GM19397 (cell line): ENCODE results near the gene KCNG2.
"Not testable (repeated sequence)": the region's sequence is repeated elsewhere in the genome, so short reads cannot be mapped to it uniquely, and the experiment has no call there.

Experiments
- ATAC-seq: cut with Tn5 transposase; IDR thresholded peaks from one replicate; pipeline ENCODE4 v1.9.1; 2021; ENCODE audit warnings: mild to moderate bottlenecking, moderate library complexity; ENCODE audit not compliant: unreplicated experiment

KCNG2 gene, protein sequence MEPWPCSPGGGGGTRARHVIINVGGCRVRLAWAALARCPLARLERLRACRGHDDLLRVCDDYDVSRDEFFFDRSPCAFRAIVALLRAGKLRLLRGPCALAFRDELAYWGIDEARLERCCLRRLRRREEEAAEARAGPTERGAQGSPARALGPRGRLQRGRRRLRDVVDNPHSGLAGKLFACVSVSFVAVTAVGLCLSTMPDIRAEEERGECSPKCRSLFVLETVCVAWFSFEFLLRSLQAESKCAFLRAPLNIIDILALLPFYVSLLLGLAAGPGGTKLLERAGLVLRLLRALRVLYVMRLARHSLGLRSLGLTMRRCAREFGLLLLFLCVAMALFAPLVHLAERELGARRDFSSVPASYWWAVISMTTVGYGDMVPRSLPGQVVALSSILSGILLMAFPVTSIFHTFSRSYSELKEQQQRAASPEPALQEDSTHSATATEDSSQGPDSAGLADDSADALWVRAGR

DNA sequence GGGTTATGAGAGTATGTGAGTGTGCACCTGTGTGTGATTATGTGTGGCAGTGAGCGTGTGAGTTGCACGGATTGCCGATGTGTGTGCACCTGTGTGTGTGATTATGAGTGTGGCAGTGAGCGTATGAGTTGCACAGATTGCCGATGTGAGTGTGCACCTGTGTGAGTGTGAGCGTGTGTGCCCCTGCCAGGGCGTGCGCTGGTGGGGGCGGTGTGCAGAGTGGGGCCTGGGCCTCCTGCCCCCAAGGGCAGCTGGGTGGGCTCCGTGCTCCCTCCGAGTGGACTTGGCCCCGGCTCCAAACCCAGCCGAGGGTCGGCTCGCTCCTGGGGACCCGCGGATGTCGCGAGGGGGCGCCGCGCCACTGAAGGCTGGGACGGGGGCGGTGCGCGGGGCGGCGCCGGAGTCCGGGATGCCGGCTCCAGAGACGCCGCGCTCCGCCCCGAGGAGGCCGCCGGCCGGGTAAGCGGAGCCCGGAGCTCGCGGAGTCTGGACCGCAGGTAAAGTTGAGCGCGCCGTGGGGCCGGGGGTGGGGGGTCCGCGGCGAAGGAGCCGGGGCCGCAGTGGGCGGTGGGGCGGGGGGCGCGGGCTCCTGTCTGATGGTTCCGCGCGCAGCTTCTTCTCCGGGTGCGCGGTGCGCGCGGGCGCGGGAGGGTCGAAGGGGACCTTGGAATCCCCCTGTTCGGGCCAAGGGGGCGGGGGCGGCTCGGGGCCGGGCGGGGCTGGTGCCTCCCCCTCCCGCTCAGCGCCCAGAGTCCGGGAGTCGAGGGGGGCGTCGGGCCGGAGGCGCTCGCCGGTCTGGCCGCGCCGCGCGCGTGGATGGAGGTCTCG, at the start of gene KCNG2:
KCNG2 (plus strand) TSS at position 421 of the 828 bp plus-strand sequence. CDS start 65,730 bp downstream, outside the sequence.
- ATAC-seq, result no peak

DNA sequence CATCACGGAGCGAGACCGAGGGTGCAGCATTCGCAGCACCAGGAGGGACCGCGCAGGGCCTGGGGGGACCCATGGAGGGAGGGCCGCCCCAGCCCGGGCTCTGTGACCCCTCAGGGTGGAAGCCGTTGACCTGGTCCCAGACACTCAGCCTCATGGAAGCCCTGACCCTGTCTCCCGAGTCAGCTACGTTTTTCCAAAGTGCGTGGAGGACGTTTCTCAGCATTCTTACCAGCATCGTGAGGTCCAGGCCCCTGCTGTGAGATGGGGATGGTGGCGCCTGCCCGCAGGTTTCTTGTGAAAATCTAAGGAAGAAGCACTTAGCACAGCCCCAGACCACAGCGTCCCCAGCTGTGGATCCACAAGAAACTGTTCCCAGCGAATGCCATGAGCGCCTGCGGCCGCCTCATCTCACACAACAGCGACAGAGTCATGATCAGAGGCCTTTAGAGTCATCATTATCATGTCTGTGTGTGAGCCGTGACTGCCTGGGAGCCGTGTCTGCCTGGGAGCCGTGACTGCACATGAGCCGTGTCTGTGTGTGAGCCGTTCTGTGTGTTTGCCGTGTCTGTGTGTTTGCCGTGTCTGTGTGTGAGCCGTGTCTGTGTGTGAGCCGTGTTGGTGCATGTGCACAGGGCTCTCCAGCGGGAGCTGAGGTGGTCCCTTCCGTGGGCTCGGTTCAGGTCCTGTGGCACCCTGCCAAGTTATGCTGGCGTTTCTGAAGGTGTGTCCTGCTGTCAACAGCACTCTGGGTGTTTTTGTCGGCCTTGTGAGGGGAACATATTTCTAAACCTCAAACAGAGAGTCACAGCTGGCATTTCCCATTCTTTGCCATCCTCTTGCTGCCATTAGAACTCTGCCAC, 49.2 kb upstream of the KCNG2 start:
- no peak for ATAC-seq

DNA sequence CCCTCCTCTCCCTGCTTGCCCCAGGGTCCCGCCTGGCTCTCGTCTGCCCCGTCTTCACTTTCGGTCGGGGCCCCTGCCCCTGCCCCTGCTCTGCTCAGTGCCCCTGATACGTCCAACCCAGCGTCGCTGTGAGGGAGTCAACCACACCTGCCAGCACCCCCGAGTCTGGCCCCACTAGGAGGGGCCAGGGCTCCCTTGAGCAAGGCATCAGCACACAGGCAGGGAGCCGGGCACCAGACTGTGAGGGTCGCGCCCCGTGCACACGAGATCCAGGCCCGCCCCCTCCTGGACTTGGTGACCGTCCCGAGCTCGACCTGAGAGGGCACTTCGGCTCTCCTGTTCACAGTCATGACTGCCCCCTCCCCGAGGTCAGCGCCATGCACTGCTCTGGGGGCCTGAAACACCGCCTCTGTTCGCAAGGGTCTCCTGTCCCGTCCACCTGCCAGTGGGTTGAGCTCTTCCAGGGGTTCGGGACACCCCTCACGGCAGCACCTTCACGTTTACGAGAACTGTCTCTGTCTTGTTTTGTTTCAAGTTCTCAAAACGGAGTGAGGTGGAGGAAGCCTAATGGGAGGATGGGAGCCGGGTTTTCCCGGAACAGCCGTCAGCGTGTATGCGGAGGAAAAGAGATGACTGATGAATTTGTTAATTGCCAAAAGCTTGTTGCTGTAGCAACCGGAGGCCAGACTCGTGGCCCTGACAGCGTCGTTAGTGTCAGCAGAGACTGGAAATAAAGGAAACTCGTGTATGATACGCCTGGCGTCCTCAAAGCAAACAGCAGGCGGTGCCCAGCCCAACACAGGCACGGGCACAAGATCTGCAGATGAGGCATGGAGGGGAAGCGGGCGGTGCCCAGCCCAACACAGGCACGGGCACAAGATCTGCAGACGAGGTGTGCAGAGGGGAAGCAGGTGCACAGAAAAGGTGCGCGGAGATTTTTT, 48.2 kb upstream of the KCNG2 start:
- no peak for ATAC-seq

DNA sequence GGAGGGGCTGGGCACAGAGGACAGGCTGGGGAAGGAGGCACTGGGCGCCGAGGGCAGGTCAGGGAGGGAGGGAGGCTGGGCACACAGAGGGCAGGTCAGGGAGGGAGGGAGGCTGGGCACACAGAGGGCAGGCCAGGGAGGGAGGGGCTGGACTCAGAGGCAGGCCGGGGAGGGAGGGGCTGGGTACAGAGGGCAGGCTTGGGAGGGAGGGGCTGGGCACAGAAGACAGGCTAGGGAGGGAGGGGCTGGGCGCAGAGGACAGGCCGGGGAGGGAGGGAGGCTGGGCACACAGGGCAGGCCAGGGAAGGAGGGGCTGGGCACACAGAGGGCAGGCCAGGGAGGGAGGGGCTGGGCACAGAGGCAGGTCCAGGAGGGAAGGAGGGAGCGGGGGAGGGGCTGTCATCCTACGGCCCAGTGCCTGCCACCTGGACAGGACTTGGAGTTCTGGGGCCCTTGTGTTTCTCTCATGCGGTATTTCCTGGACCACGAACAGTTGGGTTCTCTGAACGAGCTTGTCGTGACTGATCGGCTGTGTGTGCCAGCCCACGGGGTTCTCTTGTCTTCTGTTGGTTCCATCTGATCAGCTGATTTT, 46.7 kb upstream of the KCNG2 start:
- ATAC-seq, result no peak

DNA sequence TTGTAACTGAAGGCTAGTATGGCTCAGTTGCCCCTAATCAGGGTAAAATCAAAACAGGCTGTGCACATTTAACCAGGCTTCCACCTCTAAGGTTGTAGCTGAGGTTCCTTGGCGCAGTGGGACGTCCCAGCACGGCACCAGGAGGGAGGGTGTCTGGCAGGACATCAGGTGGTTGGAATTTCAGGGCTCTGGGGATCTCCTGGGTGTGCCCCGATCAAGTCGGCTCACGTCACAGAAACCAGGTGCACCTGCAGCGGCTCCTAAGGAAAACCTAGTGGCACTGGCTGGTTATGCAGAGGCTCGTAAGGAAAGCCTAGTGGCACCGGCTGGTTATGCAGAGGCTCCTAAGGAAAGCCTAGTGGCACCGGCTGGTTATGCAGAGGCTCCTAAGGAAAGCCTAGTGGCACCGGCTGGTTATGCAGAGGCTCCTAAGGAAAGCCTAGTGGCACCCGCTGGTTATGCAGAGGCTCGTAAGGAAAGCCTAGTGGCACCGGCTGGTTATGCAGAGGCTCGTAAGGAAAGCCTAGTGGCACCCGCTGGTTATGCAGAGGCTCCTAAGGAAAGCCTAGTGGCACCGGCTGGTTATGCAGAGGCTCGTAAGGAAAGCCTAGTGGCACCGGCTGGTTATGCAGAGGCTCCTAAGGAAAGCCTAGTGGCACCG, 45.7 kb upstream of the KCNG2 start:
- not testable (repeated sequence) for ATAC-seq

DNA sequence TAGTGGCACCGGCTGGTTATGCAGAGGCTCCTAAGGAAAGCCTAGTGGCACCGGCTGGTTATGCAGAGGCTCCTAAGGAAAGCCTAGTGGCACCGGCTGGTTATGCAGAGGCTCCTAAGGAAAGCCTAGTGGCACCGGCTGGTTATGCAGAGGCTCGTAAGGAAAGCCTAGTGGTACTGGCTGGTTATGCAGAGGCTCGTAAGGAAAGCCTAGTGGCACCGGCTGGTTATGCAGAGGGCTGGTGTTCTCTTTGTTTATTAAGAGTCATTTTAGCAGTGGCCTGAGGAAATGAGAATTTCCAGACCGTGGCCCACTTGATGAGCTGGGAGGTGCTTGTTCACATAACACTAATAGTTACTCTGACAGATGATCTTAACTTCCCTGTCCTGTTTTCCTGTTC, 44.8 kb upstream of the KCNG2 start:
- ATAC-seq, result not testable (repeated sequence)

DNA sequence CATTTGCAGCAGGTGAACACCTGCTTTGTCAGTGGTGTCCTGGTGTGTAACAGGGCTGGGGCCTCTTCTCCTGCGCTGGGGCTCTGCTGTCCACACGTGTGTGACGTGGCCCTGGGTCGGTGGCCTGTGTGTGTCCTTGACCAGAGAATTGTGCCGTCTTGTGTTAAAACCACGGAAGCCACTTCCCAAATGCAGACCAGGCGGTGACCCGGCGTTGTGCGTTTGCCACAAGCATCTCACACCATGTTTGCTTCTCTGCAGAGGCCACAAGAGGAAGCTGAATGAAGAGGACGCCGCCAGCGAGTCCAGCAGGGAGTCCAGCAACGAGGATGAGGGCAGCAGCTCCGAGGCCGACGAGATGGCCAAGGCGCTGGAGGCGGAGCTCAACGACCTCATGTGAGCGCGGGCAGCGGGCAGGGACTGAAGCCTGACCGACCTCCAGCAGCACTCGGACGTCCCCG, 44.3 kb upstream of the KCNG2 start:
- no peak for ATAC-seq

DNA sequence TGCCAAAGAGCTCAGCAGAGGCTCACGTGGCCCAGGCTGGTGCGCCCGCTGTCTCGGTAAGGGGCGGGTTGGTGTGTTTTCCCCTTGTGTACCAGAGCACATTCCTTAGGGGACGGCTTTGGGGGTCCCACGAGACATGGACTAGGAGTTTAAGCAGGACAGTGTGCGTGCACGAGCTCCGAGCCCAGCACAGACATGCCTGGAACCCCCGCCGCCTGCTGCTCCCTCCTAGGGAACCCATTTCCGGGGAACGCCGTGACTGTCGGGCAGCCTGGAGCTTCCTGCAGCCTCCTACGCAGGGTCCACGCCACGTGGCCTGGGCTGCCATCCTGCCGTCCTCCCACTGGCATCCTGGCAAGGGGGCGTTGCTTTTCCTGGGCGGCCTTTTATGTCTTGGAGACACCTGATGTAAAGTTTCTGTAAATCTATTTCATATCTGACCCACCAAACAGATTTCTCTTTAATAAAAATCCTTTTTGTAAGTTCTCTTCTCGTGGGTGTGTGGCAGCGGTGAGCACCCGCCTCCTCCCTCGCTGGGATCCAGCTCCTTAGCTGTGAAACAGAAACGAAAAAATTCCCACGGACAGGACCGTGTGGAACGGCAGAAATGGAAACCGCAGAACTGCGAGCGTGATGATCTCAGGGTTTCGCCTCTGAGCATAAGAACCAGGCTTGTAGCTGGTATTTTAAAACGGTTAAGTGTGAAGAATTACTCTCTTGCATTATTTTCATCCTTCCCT, 43.5 kb upstream of the KCNG2 start:
- ATAC-seq, result no peak

DNA sequence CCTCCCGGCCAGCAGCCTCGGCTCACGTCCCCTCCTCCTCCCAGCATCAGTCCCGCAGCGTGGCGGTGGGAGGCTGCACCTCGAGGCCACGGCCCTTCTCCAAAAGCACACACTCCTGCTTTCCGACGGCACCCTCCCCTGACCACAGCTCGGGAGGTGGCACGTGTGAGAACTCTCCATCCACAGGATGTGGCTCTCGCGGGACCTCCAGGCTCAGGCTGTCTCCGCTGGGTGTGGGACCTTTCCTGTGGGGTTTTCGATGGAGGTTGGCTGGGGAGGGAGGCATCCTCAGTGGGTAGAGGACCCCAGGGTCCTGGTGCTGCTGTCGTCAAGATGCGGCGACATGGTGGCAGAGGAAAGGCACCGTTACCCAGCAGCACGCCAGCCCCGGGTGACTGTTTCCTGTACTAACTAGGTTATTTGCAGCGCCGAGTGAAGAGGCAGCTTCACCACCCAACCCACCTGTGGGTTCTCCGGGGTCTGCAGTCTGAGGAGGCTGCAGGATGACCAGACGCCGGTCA, 42.8 kb upstream of the KCNG2 start:
- ATAC-seq, result no peak

DNA sequence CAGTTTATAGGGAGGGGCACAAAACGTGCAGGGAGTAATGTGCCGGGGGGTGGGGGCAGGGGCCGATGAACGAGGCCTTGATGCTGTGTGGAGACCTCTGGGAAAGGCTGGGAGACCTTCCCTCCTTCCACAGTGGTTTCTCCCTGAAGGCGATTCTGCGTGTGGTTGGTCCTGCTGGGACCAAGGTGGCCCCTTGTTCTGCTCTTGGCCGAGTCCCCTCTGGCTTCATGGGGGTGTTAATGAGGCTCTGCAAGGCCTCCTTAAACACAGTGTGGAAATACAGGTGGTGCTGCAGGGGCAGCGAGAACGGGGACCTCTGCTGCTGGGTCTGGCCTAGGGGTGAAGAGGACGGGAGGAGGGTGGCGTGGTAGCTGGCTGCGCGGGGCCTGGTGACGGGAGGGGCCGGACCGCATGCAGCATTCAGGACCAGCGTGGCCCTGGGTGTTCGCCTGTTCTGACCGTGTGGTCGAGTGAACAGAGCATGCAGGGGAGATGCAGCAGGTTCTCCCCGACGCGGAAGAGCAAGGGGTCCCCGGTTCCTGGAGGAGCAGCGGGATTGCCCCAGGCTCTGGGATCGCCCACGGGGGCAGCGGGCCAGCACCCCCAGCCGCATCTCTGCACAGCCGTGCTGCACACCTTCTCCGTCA, 42.1 kb upstream of the KCNG2 start:
- ATAC-seq, result no peak

DNA sequence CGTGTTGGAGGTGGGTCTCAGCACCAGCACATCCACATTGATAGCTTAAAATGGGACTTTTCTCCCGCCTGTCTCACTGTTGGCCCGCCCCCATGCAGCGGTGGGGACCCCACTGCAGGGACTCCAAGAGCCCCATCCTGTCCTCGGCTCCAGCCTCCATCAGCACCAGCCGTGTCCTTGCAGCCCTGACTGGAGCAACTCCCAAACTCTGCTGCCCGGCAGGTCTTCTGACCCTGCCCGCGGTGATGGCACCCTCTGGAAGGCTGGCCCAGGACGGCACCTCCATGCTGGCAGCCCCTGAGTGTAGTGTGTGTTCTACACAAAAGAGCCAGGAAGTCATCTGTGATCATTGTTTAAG, 41.6 kb upstream of the KCNG2 start:
- ATAC-seq, result no peak

DNA sequence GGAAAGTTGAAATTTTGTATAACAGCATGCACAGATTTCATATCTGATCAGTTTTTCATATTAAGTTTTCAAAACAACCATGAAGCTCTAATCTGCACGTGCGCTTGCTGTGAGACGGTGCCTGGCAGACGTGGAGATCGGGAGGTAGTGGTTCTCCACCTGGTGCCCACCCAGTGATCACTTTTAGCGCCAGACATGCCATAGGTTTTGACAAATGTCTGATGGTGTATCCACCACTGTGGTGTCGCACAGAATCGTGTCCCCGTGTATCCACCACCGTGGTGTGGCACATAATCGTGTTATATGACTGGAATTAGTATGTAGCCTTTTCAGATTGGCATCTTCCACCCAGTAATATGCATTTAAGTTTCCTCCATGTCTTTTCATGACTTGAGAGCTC, 40.9 kb upstream of the KCNG2 start:
- ATAC-seq, result no peak

DNA sequence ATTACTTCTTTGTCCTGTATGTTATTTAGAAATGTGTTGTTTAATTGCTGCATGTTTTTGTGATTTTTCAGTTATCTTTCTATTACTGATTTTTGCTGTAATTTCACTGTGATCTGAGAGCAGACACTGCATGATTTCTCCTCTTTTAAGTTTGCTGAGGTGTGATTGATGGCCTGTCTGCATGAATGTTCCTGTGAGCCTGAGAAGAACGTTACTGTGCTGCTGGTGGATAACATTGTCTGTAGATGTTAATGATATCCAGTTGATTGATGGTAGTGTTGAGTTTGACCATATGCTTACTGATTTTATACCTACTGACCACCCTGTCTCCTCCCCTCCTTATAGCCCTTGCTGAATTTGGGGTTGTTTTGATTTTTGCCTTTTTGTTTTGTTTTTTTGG, 37.4 kb upstream of the KCNG2 start:
- ATAC-seq, result no peak

DNA sequence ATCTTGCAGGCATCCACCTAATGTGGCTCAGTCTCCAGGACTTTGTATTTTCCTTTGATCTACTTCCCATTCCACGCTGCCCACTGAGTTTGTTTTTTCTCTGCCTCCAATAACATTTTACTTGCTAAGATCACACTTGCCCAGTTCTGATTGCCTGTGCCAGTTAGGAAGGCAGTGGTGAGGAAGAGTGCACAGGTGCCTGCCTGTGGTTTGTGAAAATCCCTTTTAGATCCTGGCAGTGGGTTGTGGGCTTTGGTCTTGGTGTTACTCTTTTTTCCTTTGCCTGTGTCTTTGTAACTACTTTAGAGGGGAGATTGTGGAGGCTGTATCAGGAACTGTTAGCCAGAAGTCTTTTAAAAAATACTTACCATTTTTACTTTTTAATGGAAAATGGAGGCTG, 36.9 kb upstream of the KCNG2 start:
- no peak for ATAC-seq

DNA sequence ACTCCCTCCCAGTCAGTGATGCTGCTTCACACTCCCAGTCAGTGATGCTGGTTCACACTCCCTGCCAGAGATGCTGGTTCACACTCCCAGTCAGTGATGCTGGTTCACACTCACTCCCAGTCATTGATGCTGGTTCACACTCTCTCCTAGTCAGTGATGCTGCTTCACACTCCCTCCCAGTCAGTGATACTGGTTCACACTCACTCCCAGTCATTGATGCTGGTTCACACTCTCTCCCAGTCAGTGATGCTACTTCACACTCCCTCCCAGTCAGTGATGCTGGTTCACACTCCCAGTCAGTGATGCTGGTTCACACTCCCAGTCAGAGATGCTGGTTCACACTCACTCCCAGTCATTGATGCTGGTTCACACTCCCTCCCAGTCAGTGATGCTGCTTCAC, 34.3 kb upstream of the KCNG2 start:
- no peak for ATAC-seq

DNA sequence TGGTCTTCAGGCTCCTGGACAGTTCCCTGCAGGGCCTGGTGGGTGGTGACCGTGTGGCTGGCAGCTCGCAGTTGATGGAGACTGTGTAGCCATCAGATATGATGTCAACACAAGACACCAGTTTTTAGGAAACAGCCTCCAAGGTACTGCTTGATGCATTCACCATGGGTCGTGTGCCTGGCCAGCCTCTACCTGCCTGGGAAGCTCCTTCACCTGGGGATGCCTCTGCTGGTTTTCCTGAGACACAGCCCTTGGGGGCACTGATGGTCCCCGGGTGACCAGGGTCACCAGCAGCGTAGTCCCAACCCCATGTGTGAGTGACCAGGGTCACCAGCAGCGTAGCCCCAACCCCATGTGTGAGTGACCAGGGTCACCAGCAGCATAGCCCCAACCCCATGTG, 33.6 kb upstream of the KCNG2 start:
- no peak for ATAC-seq

DNA sequence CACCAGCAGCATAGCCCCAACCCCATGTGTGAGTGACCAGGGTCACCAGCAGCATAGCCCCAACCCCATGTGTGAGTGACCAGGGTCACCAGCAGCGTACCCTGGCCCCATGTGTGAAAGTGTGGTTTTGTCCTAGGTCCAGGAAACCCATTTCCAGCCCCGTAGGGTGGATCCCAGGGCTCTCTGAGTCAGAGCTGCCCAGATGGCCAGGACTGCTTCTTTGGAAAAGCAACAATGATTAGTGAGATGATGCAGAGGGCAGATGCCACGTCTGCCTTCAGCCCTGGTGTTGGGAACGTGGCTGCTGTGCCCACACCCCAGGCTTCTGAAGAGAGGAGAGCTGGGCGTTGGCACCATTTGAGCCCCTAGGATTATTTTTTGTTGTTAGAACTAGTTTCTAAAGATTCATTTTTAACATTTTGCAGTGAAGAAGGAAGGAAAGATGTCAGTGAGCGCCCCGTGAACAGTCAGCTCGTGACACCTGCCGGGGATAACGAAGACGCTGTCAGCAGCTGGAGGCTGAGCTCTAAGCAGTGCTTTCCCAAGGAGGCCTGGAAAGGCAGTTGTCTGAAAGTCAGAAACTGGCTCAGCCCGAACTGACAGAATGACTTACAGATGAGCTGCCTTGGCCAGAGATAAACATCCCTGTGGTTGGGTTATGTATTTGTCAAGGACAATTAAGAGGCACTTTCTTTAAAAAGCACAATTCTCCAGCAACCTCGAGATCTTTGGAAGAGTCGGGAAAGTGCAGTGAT, 32.1 kb upstream of the KCNG2 start:
- ATAC-seq, result no peak
